H7 (cell line): ENCODE measurements around the gene LRRC74B. TPM values are rescaled to one million over a fixed set of nuclear protein-coding genes. Genes with fewer than 3 reads are reported as not detected.
"Not testable (repeated sequence)": the region's sequence is repeated elsewhere in the genome, so short reads cannot be mapped to it uniquely, and the experiment has no call there.

ENCODE experiments used
- DNase-seq: peaks from one replicate; pipeline ENCODE4 v3.0.0; 2012
- H3K27me3 ChIP-seq: 2 replicates; pipeline ENCODE4 v1.6.0; 2011; ENCODE audit warnings: mild to moderate bottlenecking, low read length; ENCODE audit not compliant: control insufficient read depth, insufficient read depth
- H3K36me3 ChIP-seq: replicated peaks from 2 replicates; pipeline ENCODE4 v1.5.1; 2011; ENCODE audit warnings: low read length; ENCODE audit not compliant: control insufficient read depth, insufficient read depth
- H3K4me3 ChIP-seq: 2 replicates; pipeline ENCODE4 v1.5.1; 2011; ENCODE audit warnings: low read depth, mild to moderate bottlenecking, control low read depth, low read length, moderate library complexity; ENCODE audit not compliant: insufficient read depth
- total RNA-seq: library from RNA; depleted of rRNA; stranded (reverse); fragments of >200 nt; shearing (Covaris generic); gene quantifications from 2 replicates; pipeline ENCODE4 v1.2.3, GENCODE V29; 2014

Gene LRRC74B
- total RNA-seq, 1 experiment from 2014 or later: not detected

GRCh38 chr22:21067901-21068680, 22.3 kb downstream of the LRRC74B start:
- Histone ChIP-seq H3K4me3 (no peak overlapping the region), H3K27me3 (no peaks in the 10 kb centered on the region), H3K36me3 (no peaks in the 10 kb centered on the region)
- DNase-seq: no peak

- Histone ChIP-seq H3K4me3 (no peak overlapping the region), H3K27me3 (no peaks in the 10 kb centered on the region), H3K36me3 (no peaks in the 10 kb centered on the region)
- DNase-seq: peak; percentile 47
Observed at GRCh38 chr22:21068681-21069276, 23.0 kb downstream of the LRRC74B start.

GRCh38 chr22:21069375-21069774, 23.6 kb downstream of the LRRC74B start:
- Histone ChIP-seq H3K4me3 (no peak overlapping the region), H3K36me3 (no peaks in the 10 kb centered on the region), H3K27me3 (no peaks in the 10 kb centered on the region)
- no peak for DNase-seq

DNA sequence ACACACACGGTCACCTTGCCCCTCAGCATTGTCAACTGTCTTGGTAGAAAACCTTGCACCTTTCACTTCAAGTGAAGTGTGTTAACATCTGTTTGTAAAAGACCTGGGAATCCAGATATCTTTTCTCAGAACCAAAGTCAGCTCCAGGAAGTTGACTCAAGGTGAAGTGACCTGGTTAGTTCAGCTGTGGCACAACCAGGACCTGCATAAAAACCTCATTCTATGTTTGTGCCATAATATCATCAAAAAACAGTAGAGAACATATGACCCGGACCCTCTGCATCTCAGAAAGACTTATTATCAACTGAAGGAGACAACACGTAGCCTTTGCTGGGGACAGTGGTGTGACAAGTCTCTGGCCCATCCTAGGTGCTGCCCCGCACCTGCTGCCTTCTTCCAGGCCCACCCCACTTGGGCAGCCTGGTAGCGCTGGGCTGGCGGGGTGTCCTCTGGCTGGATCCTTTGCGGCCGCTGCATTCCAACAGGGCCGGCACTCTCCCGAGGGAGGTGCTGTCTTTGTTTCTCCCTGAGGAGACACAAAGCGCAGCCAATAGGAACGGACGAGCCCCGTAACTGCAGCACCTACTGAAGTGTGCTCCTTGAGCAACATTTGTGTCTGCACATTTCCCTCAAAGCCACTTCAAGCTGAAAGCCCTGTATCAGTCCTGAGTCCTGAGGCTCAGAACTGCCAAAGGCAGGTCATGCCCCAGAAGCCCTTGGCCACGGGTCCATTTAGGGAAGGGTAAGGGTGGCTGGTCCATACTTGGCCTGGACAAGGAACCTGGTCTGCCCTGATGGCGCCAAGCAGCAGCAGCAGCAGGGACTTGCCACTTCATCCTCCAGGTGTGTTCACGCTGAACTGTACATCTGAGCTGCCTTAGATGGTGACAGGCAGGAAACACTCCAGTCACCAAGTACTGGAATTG, 25.2 kb downstream of the LRRC74B start:
- DNase-seq: peak; percentile 44
- Histone ChIP-seq H3K36me3 (no peaks in the 10 kb centered on the region), H3K4me3 (no peak overlapping the region)

GRCh38 chr22:21071796-21072195, 26.1 kb downstream of the LRRC74B start:
- not testable (repeated sequence) for H3K36me3 ChIP-seq, DNase-seq

More for the DNA sequence above, 25.2 kb downstream of the LRRC74B start:
- H3K27me3 ChIP-seq: no peaks in the 10 kb centered on the region

DNA sequence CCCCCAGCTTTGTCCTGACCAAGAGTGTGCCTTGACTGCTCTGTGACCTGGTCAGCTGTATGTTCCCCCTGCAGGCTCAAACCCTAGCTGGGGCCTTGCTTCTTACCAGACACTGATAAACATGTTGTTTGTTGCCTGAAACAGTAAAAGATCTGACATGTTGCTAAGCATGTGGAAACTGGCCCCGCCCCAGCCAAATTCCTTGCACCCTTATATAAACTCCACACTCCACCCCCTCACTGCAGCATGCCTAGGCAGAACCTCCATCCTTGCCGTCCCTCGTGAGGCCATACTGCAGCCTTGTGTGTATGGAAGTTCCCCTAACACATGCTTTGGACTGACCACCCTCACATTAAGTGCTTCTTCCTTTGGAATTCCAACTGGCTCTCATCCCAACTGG, 27.3 kb downstream of the LRRC74B start:
- Histone ChIP-seq H3K27me3 (no peaks in the 10 kb centered on the region), H3K36me3 (no peaks in the 10 kb centered on the region), H3K4me3 (no peak overlapping the region)
- no peak for DNase-seq

More at GRCh38 chr22:21071796-21072195, 26.1 kb downstream of the LRRC74B start:
- H3K27me3 ChIP-seq, H3K4me3 ChIP-seq: not testable (repeated sequence)

DNA sequence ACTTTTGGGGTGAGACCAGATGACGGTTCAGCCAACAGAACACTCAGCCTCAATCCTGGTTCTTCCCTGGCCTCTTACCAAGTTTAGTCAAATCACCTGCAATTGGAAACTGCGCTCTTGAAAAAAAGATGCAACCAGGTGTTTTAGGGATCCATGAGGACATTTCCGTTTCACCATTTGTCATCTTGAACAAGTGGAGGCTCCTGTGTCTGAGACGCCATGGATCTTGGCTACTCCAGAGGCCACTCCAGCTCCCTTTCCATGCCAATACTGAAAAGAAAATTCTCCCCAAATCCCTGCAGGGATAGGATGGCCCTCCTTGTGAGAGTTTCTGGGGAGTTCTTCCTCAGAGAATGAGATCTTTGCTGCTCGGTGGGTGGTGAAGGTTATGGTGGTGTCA, 27.7 kb downstream of the LRRC74B start:
- Histone ChIP-seq H3K27me3 (no peaks in the 10 kb centered on the region), H3K36me3 (no peaks in the 10 kb centered on the region), H3K4me3 (no peak overlapping the region)
- no peak for DNase-seq

DNA sequence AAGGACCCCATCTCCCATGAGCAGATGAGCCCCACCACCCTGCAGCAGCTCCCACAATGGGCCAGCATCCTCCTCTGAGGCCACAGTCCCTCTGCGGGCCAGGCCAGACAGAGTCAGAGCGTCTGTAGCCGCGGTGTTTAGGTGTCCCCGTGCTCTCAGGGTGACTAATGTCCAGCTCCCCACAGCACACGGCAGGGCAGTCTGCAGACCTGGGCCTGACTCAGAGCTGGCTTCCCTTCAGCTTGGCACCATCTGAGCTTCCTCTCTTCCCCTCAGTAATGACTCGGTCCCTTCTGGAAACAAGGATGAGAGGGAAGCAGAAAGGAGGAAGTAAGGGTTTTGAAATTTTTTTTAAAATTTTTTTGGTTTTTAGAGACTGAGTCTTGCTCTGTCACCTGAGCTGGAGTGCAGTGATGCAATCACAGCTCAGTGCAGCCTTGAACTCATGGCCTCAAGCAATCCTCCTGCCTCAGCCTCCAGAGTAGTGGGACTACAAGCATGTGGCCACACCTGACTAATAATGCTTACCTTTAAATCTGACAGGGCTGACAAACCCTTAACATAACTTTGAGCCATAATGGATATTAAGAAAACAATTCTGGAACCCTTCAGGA, 28.5 kb downstream of the LRRC74B start:
- no peaks in the 10 kb centered on the region for H3K27me3 ChIP-seq
- no peak overlapping the region for H3K4me3 ChIP-seq
- H3K36me3 ChIP-seq: no peaks in the 10 kb centered on the region
- DNase-seq: no peak

DNA sequence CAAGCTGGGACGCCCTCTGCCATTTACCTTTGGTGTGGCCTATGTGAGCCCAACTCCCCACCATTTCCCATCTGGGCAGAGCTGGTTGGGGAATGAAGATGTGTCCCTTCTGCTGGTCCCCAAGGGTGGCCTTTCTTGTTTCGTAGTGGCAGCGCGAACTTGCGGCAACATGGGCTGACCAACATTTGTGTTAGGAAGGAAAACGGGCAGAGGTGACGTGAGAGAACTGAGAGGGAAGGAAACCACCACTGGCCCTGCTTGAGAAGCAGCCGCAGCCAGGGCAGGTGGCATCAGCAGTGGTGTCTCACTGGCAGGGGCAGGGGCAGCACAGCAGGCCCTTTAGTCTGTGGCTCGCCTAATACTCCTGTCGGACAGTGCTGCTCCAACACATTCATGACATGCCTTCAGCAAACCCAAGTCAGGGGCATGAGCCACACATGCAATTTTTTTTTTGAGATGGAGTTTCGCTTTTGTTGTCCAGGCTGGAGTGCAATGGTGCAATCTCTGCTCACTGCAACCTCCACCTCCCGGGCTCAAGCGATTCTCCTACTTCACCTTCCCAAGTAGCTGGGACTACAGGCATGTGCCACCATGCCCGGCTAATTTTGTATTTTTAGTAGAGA, 29.9 kb downstream of the LRRC74B start:
- H3K36me3 ChIP-seq: no peaks in the 10 kb centered on the region
- no peak overlapping the region for H3K4me3 ChIP-seq
- DNase-seq: peak; percentile 57
- no peaks in the 10 kb centered on the region for H3K27me3 ChIP-seq

- H3K27me3 ChIP-seq: no peaks in the 10 kb centered on the region
- no peaks in the 10 kb centered on the region for H3K36me3 ChIP-seq
- peak; percentile 43 for DNase-seq
- no peak overlapping the region for H3K4me3 ChIP-seq
Observed at GRCh38 chr22:21076912-21077625, 31.3 kb downstream of the LRRC74B start.

- Histone ChIP-seq H3K27me3 (no peaks in the 10 kb centered on the region), H3K36me3 (no peaks in the 10 kb centered on the region), H3K4me3 (no peak overlapping the region)
- DNase-seq: peak; percentile 45
Observed at GRCh38 chr22:21077884-21078508, 32.2 kb downstream of the LRRC74B start.

DNA sequence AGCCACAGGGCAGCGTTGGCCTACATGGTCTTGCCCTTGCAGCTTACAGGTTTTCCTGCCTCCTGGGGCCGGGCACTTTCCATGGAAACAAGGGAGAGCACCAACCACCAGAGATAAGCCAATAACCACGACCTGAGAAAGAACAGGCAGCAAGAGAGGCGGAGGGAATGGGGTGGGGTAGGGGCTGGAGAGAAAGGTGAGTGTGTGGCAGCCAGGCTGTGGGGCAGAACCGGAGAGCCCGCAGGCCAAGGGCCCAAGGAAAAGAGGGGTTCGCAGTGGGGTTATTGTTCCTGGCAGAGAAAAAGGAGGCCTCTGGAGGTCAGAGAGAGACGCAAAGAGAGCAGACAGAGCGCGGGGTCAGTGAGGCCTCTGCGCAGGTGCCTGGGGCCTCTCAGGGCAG, 33.2 kb downstream of the LRRC74B start:
- Histone ChIP-seq H3K4me3 (no peak overlapping the region), H3K27me3 (no peaks in the 10 kb centered on the region), H3K36me3 (no peaks in the 10 kb centered on the region)
- peak; percentile 43 for DNase-seq

- DNase-seq: no peak
- H3K27me3 ChIP-seq: no peaks in the 10 kb centered on the region
- no peak overlapping the region for H3K4me3 ChIP-seq
- H3K36me3 ChIP-seq: no peaks in the 10 kb centered on the region
Observed at GRCh38 chr22:21079493-21079892, 33.7 kb downstream of the LRRC74B start.
